HEK293T (cell line): ENCODE measurements around the gene SUGCT.

Experiments
- BHLHE40 ChIP-seq: fragments of 450-650 bp; IDR thresholded peaks from 2 replicates; pipeline ENCODE4 v1.6.1; 2016; ENCODE audit warnings: mild to moderate bottlenecking, moderate library complexity, borderline replicate concordance
- CTBP1 ChIP-seq: fragments of 450-650 bp; IDR thresholded peaks from 2 replicates; pipeline ENCODE4 v1.6.1; 2016; ENCODE audit warnings: borderline replicate concordance
- FOXA1 ChIP-seq: fragments of 450-650 bp; IDR thresholded peaks from 2 replicates; pipeline ENCODE4 v1.6.1; 2016; ENCODE audit warnings: mild to moderate bottlenecking

GRCh38 chr7:40263752-40264390 lies 129.1 kb downstream of the SUGCT start:
- TF ChIP-seq FOXA1 (no peak), CTBP1 (no peak), BHLHE40 (no peak)
